HCT116 (cell line): Measurements from ENCODE around the gene SOX18. TPM values are rescaled to one million over a fixed set of nuclear protein-coding genes. Genes with fewer than 3 reads are reported as not detected.

ENCODE experiments used
- ATAC-seq: fragments of 200-7000 bp; cut with Tn5 transposase; 2 replicates; pipeline ENCODE4 v1.9.1; 2020; ENCODE audit warnings: mild to moderate bottlenecking, moderate library complexity
- BruUV-seq: library from RNA; stranded (reverse); fragments of 400-500 nt; replicated peaks from 2 replicates; lab custom pipeline; 2021; lab: Mats Ljungman, UMichigan
- CTCF ChIA-PET: fragments of 300-600 bp; sonication (Branson Sonifier 250); formaldehyde crosslinking; loops from one replicate; lab custom pipeline; 2021; ENCODE audit warnings: antibody characterized with exemption; lab: Charles Lee
- POLR2A ChIA-PET: fragments of 300-600, 350-600 bp; sonication (Branson Sonifier 250); formaldehyde crosslinking; loops from one replicate; lab custom pipeline; 2021; ENCODE audit warnings: antibody characterized with exemption; lab: Charles Lee
- RAD21 ChIA-PET, 2 experiments: fragments of 300-600 bp; sonication (Branson Sonifier 250); formaldehyde crosslinking; loops; one replicate each; lab custom pipeline; 2023; ENCODE audit warnings: low total read pairs in 2 of 2; ENCODE audit not compliant: uncharacterized antibody in 2 of 2, unreplicated experiment in 2 of 2, low non-redundant PET in 1 of 2; lab: Charles Lee
- DNase-seq: peaks from one replicate; pipeline ENCODE4 v3.0.0-alpha.2; 2010; ENCODE audit warnings: low read depth, low spot score
- H2AFZ ChIP-seq: fragments of 200-600 bp; shearing (Covaris generic), sonication (generic); 2 replicates; pipeline ENCODE4 v1.6.1; 2017; ENCODE audit warnings: low read depth, mixed run types, mixed read lengths, antibody characterized with exemption, low read length; ENCODE audit not compliant: poor library complexity, severe bottlenecking
- H3K27ac ChIP-seq: 2 replicates; pipeline ENCODE4 v1.5.1; 2012; ENCODE audit warnings: low read depth, low read length
- H3K27me3 ChIP-seq: fragments of 200-600 bp; sonication (generic); 2 replicates; pipeline ENCODE4 v1.6.1; 2016; ENCODE audit warnings: mixed run types, low read length, mixed read lengths; ENCODE audit not compliant: insufficient read depth
- H3K36me3 ChIP-seq, 2 experiments: fragments of 200-500 bp in 1 of 2; fragments of 200-600 bp in 1 of 2; sonication (Bioruptor generic) in 1 of 2; sonication (generic) in 1 of 2; 2 replicates each; pipeline versions ENCODE4 v1.5.1 to v1.6.1; 2014 to 2016; ENCODE audit warnings: low read length in 2 of 2, inconsistent platforms in 1 of 2, mixed read lengths in 1 of 2, mixed run types in 1 of 2; ENCODE audit not compliant: insufficient read depth in 2 of 2, control insufficient read depth in 1 of 2
- H3K4me1 ChIP-seq, 2 experiments: fragments of 200-600 bp in 1 of 2; sonication (generic) in 1 of 2; 2 replicates each; pipeline versions ENCODE4 v1.5.1 to v1.6.1; 2012 to 2017; ENCODE audit warnings: low read length in 2 of 2, inconsistent platforms in 1 of 2, mild to moderate bottlenecking in 1 of 2, mixed read lengths in 1 of 2, mixed run types in 1 of 2, moderate library complexity in 1 of 2; ENCODE audit not compliant: insufficient read depth in 2 of 2, control insufficient read depth in 1 of 2
- H3K4me2 ChIP-seq: fragments of 200-600 bp; sonication (generic); 2 replicates; pipeline ENCODE4 v1.6.1; 2017; ENCODE audit warnings: mixed run types, low read length, mixed read lengths
- H3K4me3 ChIP-seq, 2 experiments: fragments of 200-600 bp in 1 of 2; sonication (generic) in 1 of 2; replicated peaks in 1 of 2; 2 replicates each; pipeline ENCODE4 v1.5.1; 2011 to 2016; ENCODE audit warnings: low read length in 2 of 2, control low read depth in 1 of 2, low read depth in 1 of 2, mild to moderate bottlenecking in 1 of 2, mixed read lengths in 1 of 2, mixed run types in 1 of 2
- H3K79me2 ChIP-seq: fragments of 200-600 bp; sonication (generic); 2 replicates; pipeline ENCODE4 v1.6.1; 2017; ENCODE audit warnings: mild to moderate bottlenecking, mixed run types, low read length, moderate library complexity, mixed read lengths; ENCODE audit not compliant: insufficient read depth
- H3K9ac ChIP-seq: fragments of 200-600 bp; sonication (generic); 2 replicates; pipeline ENCODE4 v1.6.1; 2016; ENCODE audit warnings: low read length, mixed read lengths
- H3K9me2 ChIP-seq: fragments of 200-600 bp; sonication (generic), shearing (Covaris generic); 2 replicates; pipeline ENCODE4 v1.6.1; 2017; ENCODE audit warnings: mixed run types, mild to moderate bottlenecking, moderate library complexity; ENCODE audit not compliant: insufficient read depth
- H3K9me3 ChIP-seq, 2 experiments: fragments of 200-500 bp in 1 of 2; fragments of 200-600 bp in 1 of 2; sonication (Bioruptor generic) in 1 of 2; sonication (generic) in 1 of 2; 2 replicates each; pipeline ENCODE4 v1.6.1; 2014 to 2017; ENCODE audit warnings: low read length in 2 of 2, mixed read lengths in 2 of 2, inconsistent platforms in 1 of 2, low read depth in 1 of 2, mild to moderate bottlenecking in 1 of 2, mixed run types in 1 of 2, moderate library complexity in 1 of 2; ENCODE audit not compliant: control insufficient read depth in 1 of 2, insufficient read depth in 1 of 2
- H4K20me1 ChIP-seq: fragments of 200-600 bp; sonication (generic), shearing (Covaris generic); 2 replicates; pipeline ENCODE4 v1.6.1; 2017; ENCODE audit warnings: mixed run types, mild to moderate bottlenecking, moderate library complexity; ENCODE audit not compliant: insufficient read depth
- ATF3 ChIP-seq: IDR thresholded peaks from 2 replicates; pipeline ENCODE4 v1.6.1; 2012
- CEBPB ChIP-seq: IDR thresholded peaks from 2 replicates; pipeline ENCODE4 v1.6.1; 2012; ENCODE audit warnings: low read depth
- ELF1 ChIP-seq: IDR thresholded peaks from 2 replicates; pipeline ENCODE4 v1.6.1; 2012; ENCODE audit warnings: low read depth, borderline replicate concordance
- EZH2phosphoT487 ChIP-seq: fragments of 200-600 bp; IDR thresholded peaks from 2 replicates; pipeline ENCODE4 v1.6.1; 2018; ENCODE audit warnings: antibody characterized with exemption, borderline replicate concordance
- JUND ChIP-seq: IDR thresholded peaks from 2 replicates; pipeline ENCODE4 v1.6.1; 2012
- MAX ChIP-seq: IDR thresholded peaks from 2 replicates; pipeline ENCODE4 v1.6.1; 2012
- POLR2A ChIP-seq: IDR thresholded peaks from 2 replicates; pipeline ENCODE4 v1.7.0; 2011; ENCODE audit warnings: borderline replicate concordance; ENCODE audit not compliant: insufficient read depth, insufficient read length; ENCODE audit errors: extremely low read depth
- REST ChIP-seq: IDR thresholded peaks from 2 replicates; pipeline ENCODE4 v1.6.1; 2012; ENCODE audit warnings: low read depth
- SIN3A ChIP-seq: IDR thresholded peaks from 2 replicates; pipeline ENCODE4 v1.6.1; 2012; ENCODE audit warnings: low read depth
- SP1 ChIP-seq: IDR thresholded peaks from 2 replicates; pipeline ENCODE4 v1.6.1; 2012; ENCODE audit warnings: low read depth
- SRF ChIP-seq: IDR thresholded peaks from 2 replicates; pipeline ENCODE4 v1.6.1; 2012; ENCODE audit warnings: low read depth
- TCF7L2 ChIP-seq: IDR thresholded peaks from 2 replicates; pipeline ENCODE4 v1.7.0; 2011; ENCODE audit warnings: borderline replicate concordance, inconsistent platforms; ENCODE audit not compliant: insufficient read depth, insufficient read length; ENCODE audit errors: extremely low read depth
- intact Hi-C: fragments of 100-400 bp; cut with micrococcal nuclease; formaldehyde crosslinking; loops from 2 replicates; pipeline ENCODE4 v1.10.0; 2022
- total RNA-seq: library from RNA; stranded (reverse); gene quantifications from one replicate; pipeline ENCODE4 v1.2.1, GENCODE V29; 2021; ENCODE audit not compliant: unreplicated experiment

Gene SOX18
- total RNA-seq, 1 experiment from 2014 or later: 3.3 TPM

GRCh38 chr20:64065062-64065973, 15.9 kb upstream of the SOX18 start:
- no peak for ATAC-seq
- no peak overlapping the region for H3K9ac ChIP-seq
- peaks cover 42 to 54% of the 10 kb centered on the region in 2 experiments for H3K4me1 ChIP-seq
- TF ChIP-seq ATF3 (no peak), SRF (no peak), SP1 (no peak)
- H2AFZ ChIP-seq: no peak overlapping the region
- no peaks in the 10 kb centered on the region for H3K9me2 ChIP-seq
- no peak for DNase-seq
- H3K27me3 ChIP-seq: no peaks in the 10 kb centered on the region
- POLR2A ChIA-PET: interaction anchor here (1.0 to 1.4 kb wide), 2 partner anchors 11 to 26 kb away, joined by 3 read pairs; no protein-coding TSS in a partner anchor
- RAD21 ChIA-PET: interaction anchor here in 1 of 2 experiments (0.8 kb wide), 1 partner anchor 26 kb away, joined by 3 read pairs; no protein-coding TSS in a partner anchor
- CTCF ChIA-PET: interaction anchor here (0.7 to 1.3 kb wide), 3 partner anchors 27 to 85 kb away, joined by 3 to 4 read pairs (median 4); partner anchors contain the start of gene PRPF6
- H3K79me2 ChIP-seq: no peaks in the 10 kb centered on the region
- no peaks in the 10 kb centered on the region for H4K20me1 ChIP-seq
- intact Hi-C loops: no loop called here
- no peaks in the 10 kb centered on the region for H3K36me3 ChIP-seq
- no TSS peak for BruUV-seq
- no peak overlapping the region for H3K4me3 ChIP-seq
- peak overlapping the region; percentile 15; the same call in 1 of the 2 replicates for H3K27ac ChIP-seq
- no peaks in the 10 kb centered on the region for H3K9me3 ChIP-seq
- H3K4me2 ChIP-seq: peak overlapping the region; percentile 84

- no peaks in the 10 kb centered on the region for H3K36me3 ChIP-seq
- ChIA-PET POLR2A (interaction anchor here (1.0 kb wide), 1 partner anchor 9 kb away, joined by 3 read pairs; no protein-coding TSS in a partner anchor), RAD21 (no interaction called here), CTCF (interaction anchor here (0.7 to 1.3 kb wide), 2 partner anchors 38 to 84 kb away, joined by 3 to 4 read pairs; partner anchors contain the start of gene PRPF6)
- H3K4me3 ChIP-seq: peak overlapping the region; percentile 78 to 84
- H3K4me1 ChIP-seq: peaks cover 42 to 54% of the 10 kb centered on the region in 2 experiments
- peak; percentile 22 for DNase-seq
- no peaks in the 10 kb centered on the region for H3K79me2 ChIP-seq
- H3K27me3 ChIP-seq: no peaks in the 10 kb centered on the region
- TSS peak; percentile 51 for BruUV-seq
- H2AFZ ChIP-seq: no peak overlapping the region
- intact Hi-C loops: no loop called here
- peak; percentile 27 for ATAC-seq
- no peaks in the 10 kb centered on the region for H4K20me1 ChIP-seq
- no peaks in the 10 kb centered on the region for H3K9me2 ChIP-seq
- peak overlapping the region; percentile 84 for H3K4me2 ChIP-seq
- peak overlapping the region; percentile 78 for H3K9ac ChIP-seq
- peak overlapping the region; percentile 76 for H3K27ac ChIP-seq
- no peaks in the 10 kb centered on the region for H3K9me3 ChIP-seq
- TF ChIP-seq EZH2phosphoT487: no peak
- TF ChIP-seq TCF7L2: no peak
- no peak for TF ChIP-seq MAX
- TF ChIP-seq SP1: no peak
- no peak for TF ChIP-seq ELF1
- TF ChIP-seq SIN3A: no peak
- TF ChIP-seq SRF: no peak
- no peak for TF ChIP-seq REST
- no peak for TF ChIP-seq CEBPB
- TF ChIP-seq POLR2A: no peak
- TF ChIP-seq JUND: no peak
Measured at GRCh38 chr20:64064145-64064698, 14.8 kb upstream of the SOX18 start.
